Gastrocnemius medialis (tissue), 4 donors: ENCODE measurements around the gene MANEAL.

Source experiments
- CTCF ChIP-seq, 5 experiments: fragments of 450-650 bp in 3 of 5; fragments of 200-600 bp in 2 of 5; sonication (generic) in 2 of 5; IDR thresholded peaks in 4 of 5; conservative IDR thresholded peaks in 1 of 5; 1 replicate in 4 of 5; 2 replicates in 1 of 5; pipeline ENCODE4 v1.5.1; 2016 to 2019; ENCODE audit warnings: antibody characterized with exemption in 5 of 5, mild to moderate bottlenecking in 3 of 5, moderate library complexity in 3 of 5
- POLR2A ChIP-seq, 2 donors: fragments of 450-650 bp; IDR thresholded peaks; one replicate each; pipeline ENCODE4 v1.6.1; 2017; ENCODE audit warnings: antibody characterized with exemption in 2 of 2, mild to moderate bottlenecking in 2 of 2, moderate library complexity in 2 of 2

GRCh38 chr1:37845049-37845646 is 51.5 kb downstream of the MANEAL start:
- TF ChIP-seq CTCF (IDR thresholded peaks at IDR 0.05 in 4 of 5, conservative IDR thresholded peaks at IDR 0.05 in 1 of 5) (no peak), POLR2A (IDR thresholded peaks at IDR 0.05) (no peak)
